ENCODE measurements around the gene SPTSSB.
A peak's percentile ranks its signal among the peaks of the same experiment; 100 is the strongest.

Gene SPTSSB

DNA sequence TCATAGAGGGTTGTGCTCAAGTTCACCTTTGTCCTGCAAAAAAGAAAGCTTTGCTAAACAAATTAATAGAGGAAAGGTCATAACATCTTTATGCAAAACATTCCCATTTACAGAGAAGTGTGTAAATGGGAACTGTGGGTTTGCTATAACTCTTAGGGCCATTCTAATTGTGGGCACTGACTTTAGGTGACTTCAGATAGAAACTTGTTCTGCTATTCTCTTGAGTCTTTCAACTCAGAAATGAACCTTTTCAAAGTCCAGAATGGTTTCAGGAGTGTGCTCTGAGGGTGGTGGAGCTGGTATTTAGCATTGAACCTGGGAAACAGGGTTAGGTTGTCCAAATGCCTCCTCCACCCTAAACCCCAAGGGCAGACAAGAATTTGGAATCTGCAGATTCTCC lies 34.0 kb downstream of the SPTSSB start:
- no peak for DNase-seq

DNA sequence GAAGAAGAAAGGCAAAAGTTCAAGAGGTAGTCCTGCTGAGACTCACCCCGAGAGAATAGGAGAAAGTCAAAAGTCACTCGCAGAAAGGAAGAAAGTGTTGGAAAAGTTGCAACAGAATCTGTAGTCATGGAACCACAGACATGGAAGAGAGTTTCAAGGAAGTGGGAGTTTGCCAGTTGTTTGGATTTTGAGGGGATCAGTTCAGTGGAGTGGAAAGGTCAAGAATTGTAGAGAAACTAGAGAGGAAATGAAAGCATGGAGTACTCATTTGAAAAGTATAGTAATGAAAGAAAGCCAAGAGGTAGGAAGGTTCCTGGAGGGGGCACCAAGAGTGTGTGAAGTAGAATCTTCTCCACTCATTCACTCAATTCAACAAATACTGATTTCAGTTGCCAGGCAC lies 34.7 kb downstream of the SPTSSB start:
- no peak for DNase-seq

- peak; percentile 72 to 81 for DNase-seq
These were observed 37.6 kb downstream of the SPTSSB start for GRCh38 chr3:161333696-161334095.

- peak in 1 of 2 donors; percentile 17 for DNase-seq
These were observed 38.5 kb downstream of the SPTSSB start for GRCh38 chr3:161332792-161333191.

DNA sequence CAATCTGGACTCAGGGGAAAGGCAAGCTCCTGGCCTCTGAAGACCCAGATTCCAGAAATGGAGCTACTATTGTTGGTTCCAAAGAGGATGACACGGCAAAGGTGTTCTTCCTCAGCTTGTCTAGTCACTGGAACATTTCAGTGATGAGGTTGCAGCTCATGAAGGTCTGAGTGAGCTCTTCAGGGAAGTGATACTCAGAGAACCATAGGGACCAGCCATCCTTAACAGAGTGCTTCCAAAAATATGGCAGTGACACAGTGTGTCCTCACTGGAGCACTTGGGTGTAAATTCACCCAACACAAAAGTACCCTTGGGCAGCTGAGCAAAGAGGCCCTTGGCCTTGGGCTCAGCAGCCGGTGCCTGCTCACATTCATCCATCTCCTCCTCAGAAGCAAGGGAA lies 46.3 kb downstream of the SPTSSB start:
- DNase-seq = no peak

GRCh38 chr3:161323926-161324621 lies 47.2 kb downstream of the SPTSSB start:
- no peak for DNase-seq

DNA sequence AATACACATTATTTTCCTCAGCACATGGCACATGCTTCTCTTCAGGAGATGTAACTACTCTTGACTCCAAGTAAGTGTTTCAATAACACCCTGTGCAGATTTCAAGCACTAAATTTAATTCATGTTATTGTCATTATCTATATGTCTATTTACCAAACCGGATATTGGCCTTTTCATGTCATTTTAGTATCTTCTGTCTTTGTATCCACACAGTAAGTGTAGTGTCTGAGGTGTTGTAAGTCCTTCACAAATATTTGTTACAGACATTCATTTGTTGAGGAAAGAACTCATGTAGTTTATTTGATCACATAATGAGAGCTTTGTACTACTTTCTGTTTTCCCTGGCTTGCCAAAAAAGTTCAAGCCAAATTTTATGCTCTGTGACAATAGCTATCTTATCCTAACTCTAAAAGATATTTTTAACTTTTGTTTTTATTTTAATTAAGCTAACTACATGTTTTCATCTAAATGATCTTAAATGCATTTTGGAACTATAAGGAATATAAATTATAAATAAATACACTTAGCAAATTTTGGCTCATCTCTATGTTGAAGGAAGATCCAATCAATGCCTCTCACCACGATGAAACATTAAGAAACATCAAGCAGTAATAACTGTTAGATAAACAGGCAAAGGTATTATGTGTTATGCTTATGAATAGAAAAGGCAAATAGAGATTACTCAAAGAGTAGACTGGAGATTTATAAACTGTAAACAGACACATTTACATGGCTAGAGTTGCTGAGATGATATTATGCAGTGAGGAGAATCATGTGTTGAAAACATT lies 48.3 kb downstream of the SPTSSB start:
- DNase-seq = no peak

DNA sequence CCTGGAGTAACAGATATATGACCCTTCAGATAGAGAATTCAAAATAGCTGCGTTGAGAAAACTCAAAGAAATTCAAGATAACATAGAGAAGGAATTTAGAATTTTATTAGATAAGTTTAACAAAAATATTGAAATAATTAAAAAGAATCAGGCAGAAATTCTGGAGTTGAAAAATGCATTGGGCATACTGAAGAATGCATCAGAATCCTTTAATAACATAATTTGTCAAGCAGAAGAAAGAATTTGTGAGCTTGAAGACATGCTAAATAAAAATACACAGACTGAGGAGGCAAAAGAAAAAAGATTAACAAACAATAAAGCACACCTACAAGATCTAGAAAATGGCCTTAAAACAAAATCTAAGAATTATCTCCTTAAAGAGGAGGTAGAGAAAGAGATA lies 50.5 kb downstream of the SPTSSB start:
- no peak for DNase-seq

DNA sequence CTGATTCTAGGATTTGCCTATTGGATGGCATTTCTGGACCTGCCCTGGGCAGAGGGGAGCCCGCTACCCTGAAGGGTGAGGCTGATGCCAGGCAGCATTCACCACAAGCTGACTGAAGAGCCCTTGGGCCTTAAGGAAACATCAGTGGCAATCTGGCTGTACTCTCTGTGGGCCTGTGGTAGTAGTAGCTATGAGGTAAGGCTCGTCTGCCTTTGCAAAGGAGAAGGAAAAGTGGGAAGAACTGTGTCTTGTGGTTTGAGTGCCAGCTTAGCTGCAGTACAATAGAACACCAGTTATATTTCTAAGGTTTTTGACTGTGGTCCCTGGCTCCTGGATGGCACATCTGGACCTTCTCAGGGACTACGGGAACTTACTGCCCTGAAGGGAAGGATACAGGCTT lies 51.5 kb downstream of the SPTSSB start:
- DNase-seq = peak; percentile 37 to 50

- DNase-seq = no peak
These were observed 54.2 kb downstream of the SPTSSB start for GRCh38 chr3:161317077-161317476.

DNA sequence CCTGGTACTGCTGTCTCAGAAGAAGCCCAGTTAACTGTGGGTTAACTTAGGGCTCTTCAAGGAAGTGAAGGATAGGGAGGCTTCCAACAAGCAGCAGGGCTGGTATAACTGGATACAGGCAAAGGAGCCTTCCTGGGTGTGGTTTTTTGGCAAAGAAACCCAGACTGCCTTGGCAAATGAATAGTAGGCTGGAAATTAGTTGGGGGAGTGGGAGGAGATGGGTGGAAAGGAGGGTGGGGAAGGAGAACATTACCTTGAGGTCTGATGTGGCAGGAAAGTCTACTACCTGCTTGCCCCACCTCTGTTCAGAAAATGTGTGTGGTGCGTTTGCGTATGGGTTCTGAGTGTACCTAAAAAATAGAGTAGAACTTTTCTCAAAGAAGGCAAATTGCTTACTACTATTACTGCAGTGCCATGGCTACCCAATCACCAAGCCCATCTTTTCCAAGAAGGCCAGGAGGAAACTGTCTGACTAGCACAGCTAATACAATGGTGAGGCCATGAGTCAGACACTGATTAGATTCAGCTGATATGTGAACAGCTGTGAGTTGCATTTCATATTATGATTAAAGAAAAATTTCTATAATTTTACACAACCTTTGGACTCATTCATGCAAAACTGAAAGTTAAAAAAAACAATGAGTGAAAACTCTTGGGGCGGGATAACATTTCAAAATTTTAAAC lies 55.2 kb downstream of the SPTSSB start:
- DNase-seq = no peak

- DNase-seq = peak; percentile 24 to 41
These were observed 56.4 kb downstream of the SPTSSB start for GRCh38 chr3:161314836-161315395.

DNA sequence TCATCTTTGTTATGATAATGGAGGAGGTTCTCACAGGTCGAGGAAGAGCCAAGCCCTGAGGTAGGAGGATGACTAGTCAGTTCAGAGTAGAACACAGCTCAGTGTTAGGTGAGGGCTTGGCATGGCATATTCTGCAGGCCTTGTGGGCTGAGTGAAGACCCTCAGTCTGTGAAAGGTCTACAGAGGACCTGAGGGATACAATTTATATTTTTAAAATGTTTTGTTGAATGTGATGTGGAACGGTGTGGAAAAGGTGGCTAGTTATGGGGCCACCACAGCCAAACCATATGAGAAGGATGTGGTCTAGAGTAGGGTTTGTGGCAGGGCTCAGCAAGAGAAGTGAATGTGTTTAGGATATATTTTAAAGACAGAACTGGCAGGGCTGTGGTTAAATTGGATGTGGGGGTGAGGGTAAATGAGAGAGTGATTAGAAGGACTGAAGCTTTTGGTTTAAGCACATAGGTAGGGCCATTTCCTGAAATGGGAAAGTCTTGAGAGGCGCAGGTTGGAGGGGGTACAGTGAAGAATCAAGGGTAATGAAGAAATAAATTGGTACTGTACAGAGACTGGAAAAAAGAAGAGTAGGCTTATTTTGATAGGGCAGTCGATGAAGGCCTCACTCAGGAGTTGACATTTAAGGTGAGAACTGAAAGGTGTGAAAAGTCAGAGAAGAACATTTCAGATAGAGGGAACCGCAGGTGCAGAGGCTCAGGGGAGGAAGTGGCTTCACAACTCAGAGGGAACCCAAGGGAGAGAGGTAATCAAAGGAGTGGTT lies 60.5 kb downstream of the SPTSSB start:
- DNase-seq = no peak

DNA sequence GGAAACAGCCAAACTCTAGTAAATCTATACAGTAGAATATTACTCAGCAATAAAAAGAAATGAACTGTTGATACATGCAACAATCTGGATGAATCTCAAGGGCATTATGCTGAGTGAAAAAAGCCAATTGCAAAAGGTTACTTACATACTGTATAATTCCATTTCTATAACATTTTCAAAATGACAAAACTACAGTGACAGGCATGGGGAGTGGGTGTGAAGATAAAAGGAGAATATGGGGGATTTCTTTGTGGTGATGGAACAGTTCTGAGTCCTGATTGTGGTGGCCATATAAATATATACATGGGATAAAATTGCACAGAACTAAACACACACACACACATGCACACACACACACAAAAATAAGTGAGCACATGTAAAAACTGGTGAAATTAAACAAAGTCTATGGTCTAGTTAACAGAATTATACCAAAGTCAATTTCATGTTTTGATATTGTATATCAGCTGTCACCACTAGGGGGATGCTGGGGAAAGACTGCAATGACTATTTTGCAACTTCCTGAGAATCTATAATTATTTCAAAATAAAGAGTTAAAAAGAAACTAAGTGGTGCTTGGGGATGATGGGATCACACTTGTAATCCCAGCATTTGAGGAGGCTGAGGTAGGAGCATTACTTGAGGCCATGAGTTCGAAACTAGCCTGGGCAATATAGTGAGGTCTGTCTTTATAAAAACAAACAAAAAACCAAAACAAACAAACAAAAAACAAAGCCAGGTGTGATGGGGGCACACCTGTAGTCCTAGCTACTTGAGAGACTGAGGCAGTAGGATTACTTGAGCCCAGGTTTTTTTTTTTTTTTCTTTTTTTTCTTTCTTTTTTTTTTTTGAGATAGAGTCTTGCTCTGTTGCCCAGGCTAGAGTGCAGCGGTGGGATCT lies 66.0 kb downstream of the SPTSSB start:
- DNase-seq = peak; percentile 54 to 69

- no peak for DNase-seq
These were observed 74.5 kb downstream of the SPTSSB start for GRCh38 chr3:161296814-161297213.

GRCh38 chr3:161295325-161295724 lies 76.0 kb downstream of the SPTSSB start:
- DNase-seq = no peak
